NB4 (cell line): ENCODE results near the gene BAZ2A.

Experiments
- MYC ChIP-seq: IDR thresholded peaks from 2 replicates; pipeline ENCODE4 v1.6.1; 2011; ENCODE audit warnings: low read depth, low read length
- POLR2A ChIP-seq: IDR thresholded peaks from 2 replicates; pipeline ENCODE4 v1.6.1; 2011; ENCODE audit warnings: mild to moderate bottlenecking; ENCODE audit not compliant: insufficient read length; ENCODE audit errors: extremely low read depth
- TF ChIP-seq, protein P1 (sequence below): IDR thresholded peaks from one replicate; pipeline ENCODE4 v1.5.1; 2012; ENCODE audit warnings: low read depth, low read length
- TF ChIP-seq, protein P2 (sequence below): IDR thresholded peaks from 2 replicates; pipeline ENCODE4 v1.6.1; 2011; ENCODE audit warnings: low read depth, low read length

DNA sequence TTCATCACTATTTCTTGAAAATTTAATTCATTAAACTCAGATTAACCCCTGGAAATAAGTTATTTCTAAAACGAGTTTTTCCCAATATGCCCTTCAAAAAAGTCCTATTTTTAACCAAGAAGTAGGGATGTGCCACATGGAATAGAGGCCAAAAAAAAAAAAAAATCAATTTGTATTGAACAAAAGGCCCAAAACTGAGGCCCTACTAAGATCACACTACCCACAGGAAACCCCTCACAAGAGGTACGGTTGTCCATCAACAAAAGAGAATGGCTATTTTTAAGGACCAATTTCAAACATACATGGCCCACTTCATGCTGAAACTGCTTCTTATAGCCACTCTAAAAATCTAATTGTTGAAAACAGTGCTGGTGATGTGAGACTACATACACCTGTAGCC is 7.5 kb upstream of the BAZ2A start:
- TF ChIP-seq, protein P1, sequence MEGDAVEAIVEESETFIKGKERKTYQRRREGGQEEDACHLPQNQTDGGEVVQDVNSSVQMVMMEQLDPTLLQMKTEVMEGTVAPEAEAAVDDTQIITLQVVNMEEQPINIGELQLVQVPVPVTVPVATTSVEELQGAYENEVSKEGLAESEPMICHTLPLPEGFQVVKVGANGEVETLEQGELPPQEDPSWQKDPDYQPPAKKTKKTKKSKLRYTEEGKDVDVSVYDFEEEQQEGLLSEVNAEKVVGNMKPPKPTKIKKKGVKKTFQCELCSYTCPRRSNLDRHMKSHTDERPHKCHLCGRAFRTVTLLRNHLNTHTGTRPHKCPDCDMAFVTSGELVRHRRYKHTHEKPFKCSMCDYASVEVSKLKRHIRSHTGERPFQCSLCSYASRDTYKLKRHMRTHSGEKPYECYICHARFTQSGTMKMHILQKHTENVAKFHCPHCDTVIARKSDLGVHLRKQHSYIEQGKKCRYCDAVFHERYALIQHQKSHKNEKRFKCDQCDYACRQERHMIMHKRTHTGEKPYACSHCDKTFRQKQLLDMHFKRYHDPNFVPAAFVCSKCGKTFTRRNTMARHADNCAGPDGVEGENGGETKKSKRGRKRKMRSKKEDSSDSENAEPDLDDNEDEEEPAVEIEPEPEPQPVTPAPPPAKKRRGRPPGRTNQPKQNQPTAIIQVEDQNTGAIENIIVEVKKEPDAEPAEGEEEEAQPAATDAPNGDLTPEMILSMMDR: no peak
- TF ChIP-seq, protein P2, sequence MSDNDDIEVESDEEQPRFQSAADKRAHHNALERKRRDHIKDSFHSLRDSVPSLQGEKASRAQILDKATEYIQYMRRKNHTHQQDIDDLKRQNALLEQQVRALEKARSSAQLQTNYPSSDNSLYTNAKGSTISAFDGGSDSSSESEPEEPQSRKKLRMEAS: no peak
- no peak for TF ChIP-seq POLR2A
- TF ChIP-seq MYC: no peak
